GM23338 (cell line): Measurements from ENCODE around the gene RMND5B. TPM values are rescaled to one million over a fixed set of nuclear protein-coding genes. Genes with fewer than 3 reads are reported as not detected.

ENCODE experiments used
- ATAC-seq: fragments of 200-7000 bp; cut with Tn5 transposase; 3 replicates; pipeline ENCODE4 v1.9.1; 2020
- DNase-seq: peaks from one replicate; pipeline ENCODE4 v3.0.0-alpha.2; 2015; ENCODE audit warnings: low spot score
- H2AFZ ChIP-seq: fragments of 200-600 bp; sonication (generic); 2 replicates; pipeline ENCODE4 v1.8.0; 2016; ENCODE audit warnings: antibody characterized with exemption, mild to moderate bottlenecking, moderate library complexity
- H3F3A ChIP-seq: fragments of 200-600 bp; sonication (generic); replicated peaks from 2 replicates; pipeline ENCODE4 v1.8.0; 2017; ENCODE audit warnings: antibody characterized with exemption, mixed run types, low read depth
- H3K27ac ChIP-seq: fragments of 200-600 bp; sonication (generic); 2 replicates; pipeline ENCODE4 v1.6.1; 2016; ENCODE audit warnings: low read depth
- H3K27me3 ChIP-seq: fragments of 200-600 bp; sonication (generic); 2 replicates; pipeline ENCODE4 v1.8.0; 2016; ENCODE audit warnings: mild to moderate bottlenecking, mixed run types, moderate library complexity; ENCODE audit not compliant: insufficient read depth
- H3K36me3 ChIP-seq: fragments of 200-600 bp; sonication (generic); 2 replicates; pipeline ENCODE4 v1.8.0; 2016; ENCODE audit warnings: mild to moderate bottlenecking; ENCODE audit not compliant: insufficient read depth
- H3K4me1 ChIP-seq: fragments of 200-600 bp; sonication (generic); 2 replicates; pipeline ENCODE4 v1.8.0; 2016; ENCODE audit warnings: mild to moderate bottlenecking, moderate library complexity; ENCODE audit not compliant: insufficient read depth
- H3K4me2 ChIP-seq: fragments of 200-600 bp; sonication (generic); 2 replicates; pipeline ENCODE4 v1.7.1; 2017; ENCODE audit warnings: mixed run types
- H3K4me3 ChIP-seq: fragments of 200-600 bp; sonication (generic); 2 replicates; pipeline ENCODE4 v1.6.1; 2016; ENCODE audit warnings: mixed run types
- H3K79me2 ChIP-seq: fragments of 200-600 bp; sonication (generic); replicated peaks from 2 replicates; pipeline ENCODE4 v1.8.0; 2017; ENCODE audit warnings: mild to moderate bottlenecking; ENCODE audit not compliant: insufficient read depth
- H3K9me2 ChIP-seq: fragments of 200-600 bp; sonication (generic); 2 replicates; pipeline ENCODE4 v1.8.0; 2017; ENCODE audit not compliant: insufficient read depth
- H4K20me1 ChIP-seq: fragments of 200-600 bp; sonication (generic); replicated peaks from 2 replicates; pipeline ENCODE4 v1.8.0; 2017; ENCODE audit warnings: mild to moderate bottlenecking; ENCODE audit not compliant: insufficient read depth
- H3K27ac Mint-ChIP-seq: 2 replicates; pipeline ENCODE4 v1.8.0; 2020; ENCODE audit warnings: inconsistent platforms, mild to moderate bottlenecking, moderate library complexity, mixed read lengths
- H3K27me3 Mint-ChIP-seq: 3 replicates; pipeline ENCODE4 v1.8.0; 2022; ENCODE audit warnings: low read depth, mild to moderate bottlenecking, moderate library complexity, mixed read lengths, inconsistent platforms; ENCODE audit not compliant: insufficient read depth, poor library complexity
- H3K36me3 Mint-ChIP-seq: 3 replicates; pipeline ENCODE4 v1.8.0; 2021; ENCODE audit warnings: low read depth, mild to moderate bottlenecking, inconsistent platforms, moderate library complexity, mixed read lengths
- H3K4me1 Mint-ChIP-seq: 3 replicates; pipeline ENCODE4 v1.8.0; 2020; ENCODE audit warnings: mild to moderate bottlenecking, inconsistent platforms, mixed read lengths
- H3K4me3 Mint-ChIP-seq: 3 replicates; pipeline ENCODE4 v1.8.0; 2021; ENCODE audit warnings: moderate library complexity, mild to moderate bottlenecking, inconsistent platforms, mixed read lengths
- H3K9me3 Mint-ChIP-seq: 3 replicates; pipeline ENCODE4 v1.8.0; 2020; ENCODE audit warnings: moderate library complexity, mild to moderate bottlenecking, inconsistent platforms, mixed read lengths
- CREB1 ChIP-seq: fragments of 250-450 bp; sonication (Bioruptor Pico); IDR thresholded peaks from 2 replicates; pipeline ENCODE4 v1.5.0; 2020; ENCODE audit warnings: low read depth, mild to moderate bottlenecking, moderate library complexity
- EZH2 ChIP-seq: fragments of 200-600 bp; sonication (generic); IDR thresholded peaks from one replicate; pipeline ENCODE4 v1.8.0; 2017; ENCODE audit warnings: antibody characterized with exemption, mild to moderate bottlenecking, low read depth; ENCODE audit not compliant: unreplicated experiment
- EZH2phosphoT487 ChIP-seq: fragments of 200-600 bp; sonication (generic); IDR thresholded peaks from one replicate; pipeline ENCODE4 v1.8.1; 2018; ENCODE audit warnings: antibody characterized with exemption; ENCODE audit not compliant: unreplicated experiment
- JUNB ChIP-seq: IDR thresholded peaks from one replicate; pipeline ENCODE4 v1.6.1; 2016; ENCODE audit warnings: antibody characterized with exemption; ENCODE audit not compliant: unreplicated experiment
- NANOG ChIP-seq: IDR thresholded peaks from 2 replicates; pipeline ENCODE4 v1.6.1; 2016; ENCODE audit warnings: antibody characterized with exemption, borderline replicate concordance
- POLR2AphosphoS5 ChIP-seq: IDR thresholded peaks from 2 replicates; pipeline ENCODE4 v1.6.1; 2016; ENCODE audit warnings: antibody characterized with exemption, low read depth
- STAT1 ChIP-seq: IDR thresholded peaks from one replicate; pipeline ENCODE4 v1.6.1; 2016; ENCODE audit warnings: antibody characterized with exemption; ENCODE audit not compliant: unreplicated experiment
- ZNF114 ChIP-seq: fragments of 250-450 bp; sonication (Bioruptor Pico); IDR thresholded peaks from 2 replicates; pipeline ENCODE4 v1.5.0; 2020; ENCODE audit warnings: mild to moderate bottlenecking, moderate library complexity
- ZNF331 ChIP-seq: fragments of 250-450 bp; sonication (Bioruptor Pico); IDR thresholded peaks from 2 replicates; pipeline ENCODE4 v1.5.0; 2020; ENCODE audit warnings: low read depth, mild to moderate bottlenecking, moderate library complexity
- polyA plus RNA-seq: library from polyadenylated mRNA; unstranded; fragments of >200 nt; fragmentation: Nextera tagmentation; extraction: Ambion mirVana; gene quantifications from 2 replicates; pipeline ENCODE4 v1.2.1, GENCODE V29; 2016
- total RNA-seq: library from RNA; depleted of rRNA; stranded (reverse); fragments of >200 nt; shearing (Covaris generic); gene quantifications from 2 replicates; pipeline ENCODE4 v1.2.3, GENCODE V29; 2014
- TF ChIP-seq, protein P1 (sequence below): IDR thresholded peaks from one replicate; pipeline ENCODE4 v1.6.1; 2018; ENCODE audit warnings: antibody characterized with exemption; ENCODE audit not compliant: unreplicated experiment
- TF ChIP-seq, protein P2 (sequence below), 2 experiments: fragments of 200-600 bp in 1 of 2; sonication (generic) in 1 of 2; conservative IDR thresholded peaks; 2 replicates each; pipeline versions ENCODE4 v1.5.1 to v1.6.1; 2016 to 2017; ENCODE audit warnings: antibody characterized with exemption in 2 of 2, low read depth in 2 of 2, mild to moderate bottlenecking in 2 of 2, moderate library complexity in 1 of 2
- TF ChIP-seq, protein P3 (sequence below): IDR thresholded peaks from 2 replicates; pipeline ENCODE4 v1.6.1; 2016; ENCODE audit warnings: antibody characterized with exemption

The RMND5B gene
- total and polyA plus RNA-seq, 2 experiments from 2014 or later = 47.5 to 101 TPM

DNA sequence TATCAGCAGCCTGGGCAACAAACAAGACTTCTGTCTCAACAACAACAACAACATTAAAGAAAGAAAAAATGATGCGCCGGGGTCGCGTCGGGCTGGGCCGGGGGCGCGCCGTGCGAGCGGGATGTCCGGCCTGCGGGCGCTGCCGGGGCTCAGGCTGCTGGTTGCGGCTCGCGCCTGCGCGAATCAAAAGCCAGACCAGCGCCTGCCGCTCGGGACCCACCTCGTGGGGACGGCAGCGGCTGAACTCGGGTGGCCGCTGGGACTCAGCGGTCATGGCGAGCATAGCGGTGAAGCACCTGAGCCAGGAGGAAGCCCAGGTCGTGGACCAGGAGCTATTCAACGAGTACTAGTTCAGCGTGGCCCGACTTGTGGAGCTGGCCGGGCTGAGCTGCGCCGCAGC is 34.8 kb downstream of the RMND5B start (continued):
- TF ChIP-seq, protein P1, sequence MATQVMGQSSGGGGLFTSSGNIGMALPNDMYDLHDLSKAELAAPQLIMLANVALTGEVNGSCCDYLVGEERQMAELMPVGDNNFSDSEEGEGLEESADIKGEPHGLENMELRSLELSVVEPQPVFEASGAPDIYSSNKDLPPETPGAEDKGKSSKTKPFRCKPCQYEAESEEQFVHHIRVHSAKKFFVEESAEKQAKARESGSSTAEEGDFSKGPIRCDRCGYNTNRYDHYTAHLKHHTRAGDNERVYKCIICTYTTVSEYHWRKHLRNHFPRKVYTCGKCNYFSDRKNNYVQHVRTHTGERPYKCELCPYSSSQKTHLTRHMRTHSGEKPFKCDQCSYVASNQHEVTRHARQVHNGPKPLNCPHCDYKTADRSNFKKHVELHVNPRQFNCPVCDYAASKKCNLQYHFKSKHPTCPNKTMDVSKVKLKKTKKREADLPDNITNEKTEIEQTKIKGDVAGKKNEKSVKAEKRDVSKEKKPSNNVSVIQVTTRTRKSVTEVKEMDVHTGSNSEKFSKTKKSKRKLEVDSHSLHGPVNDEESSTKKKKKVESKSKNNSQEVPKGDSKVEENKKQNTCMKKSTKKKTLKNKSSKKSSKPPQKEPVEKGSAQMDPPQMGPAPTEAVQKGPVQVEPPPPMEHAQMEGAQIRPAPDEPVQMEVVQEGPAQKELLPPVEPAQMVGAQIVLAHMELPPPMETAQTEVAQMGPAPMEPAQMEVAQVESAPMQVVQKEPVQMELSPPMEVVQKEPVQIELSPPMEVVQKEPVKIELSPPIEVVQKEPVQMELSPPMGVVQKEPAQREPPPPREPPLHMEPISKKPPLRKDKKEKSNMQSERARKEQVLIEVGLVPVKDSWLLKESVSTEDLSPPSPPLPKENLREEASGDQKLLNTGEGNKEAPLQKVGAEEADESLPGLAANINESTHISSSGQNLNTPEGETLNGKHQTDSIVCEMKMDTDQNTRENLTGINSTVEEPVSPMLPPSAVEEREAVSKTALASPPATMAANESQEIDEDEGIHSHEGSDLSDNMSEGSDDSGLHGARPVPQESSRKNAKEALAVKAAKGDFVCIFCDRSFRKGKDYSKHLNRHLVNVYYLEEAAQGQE = no peak
- TF ChIP-seq, protein P2, sequence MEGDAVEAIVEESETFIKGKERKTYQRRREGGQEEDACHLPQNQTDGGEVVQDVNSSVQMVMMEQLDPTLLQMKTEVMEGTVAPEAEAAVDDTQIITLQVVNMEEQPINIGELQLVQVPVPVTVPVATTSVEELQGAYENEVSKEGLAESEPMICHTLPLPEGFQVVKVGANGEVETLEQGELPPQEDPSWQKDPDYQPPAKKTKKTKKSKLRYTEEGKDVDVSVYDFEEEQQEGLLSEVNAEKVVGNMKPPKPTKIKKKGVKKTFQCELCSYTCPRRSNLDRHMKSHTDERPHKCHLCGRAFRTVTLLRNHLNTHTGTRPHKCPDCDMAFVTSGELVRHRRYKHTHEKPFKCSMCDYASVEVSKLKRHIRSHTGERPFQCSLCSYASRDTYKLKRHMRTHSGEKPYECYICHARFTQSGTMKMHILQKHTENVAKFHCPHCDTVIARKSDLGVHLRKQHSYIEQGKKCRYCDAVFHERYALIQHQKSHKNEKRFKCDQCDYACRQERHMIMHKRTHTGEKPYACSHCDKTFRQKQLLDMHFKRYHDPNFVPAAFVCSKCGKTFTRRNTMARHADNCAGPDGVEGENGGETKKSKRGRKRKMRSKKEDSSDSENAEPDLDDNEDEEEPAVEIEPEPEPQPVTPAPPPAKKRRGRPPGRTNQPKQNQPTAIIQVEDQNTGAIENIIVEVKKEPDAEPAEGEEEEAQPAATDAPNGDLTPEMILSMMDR (conservative IDR thresholded peaks at IDR 0.05; ENCODE audit: low read depth in 2 of 2) = no peak
- TF ChIP-seq EZH2 (no peak), EZH2phosphoT487 (no peak), ZNF331 (CRISPR knock-in tag) (no peak), JUNB (no peak), NANOG (no peak), ZNF114 (CRISPR knock-in tag) (no peak), STAT1 (no peak), POLR2AphosphoS5 (no peak), CREB1 (no peak)
- TF ChIP-seq, protein P3, sequence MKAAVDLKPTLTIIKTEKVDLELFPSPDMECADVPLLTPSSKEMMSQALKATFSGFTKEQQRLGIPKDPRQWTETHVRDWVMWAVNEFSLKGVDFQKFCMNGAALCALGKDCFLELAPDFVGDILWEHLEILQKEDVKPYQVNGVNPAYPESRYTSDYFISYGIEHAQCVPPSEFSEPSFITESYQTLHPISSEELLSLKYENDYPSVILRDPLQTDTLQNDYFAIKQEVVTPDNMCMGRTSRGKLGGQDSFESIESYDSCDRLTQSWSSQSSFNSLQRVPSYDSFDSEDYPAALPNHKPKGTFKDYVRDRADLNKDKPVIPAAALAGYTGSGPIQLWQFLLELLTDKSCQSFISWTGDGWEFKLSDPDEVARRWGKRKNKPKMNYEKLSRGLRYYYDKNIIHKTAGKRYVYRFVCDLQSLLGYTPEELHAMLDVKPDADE = no peak

DNA sequence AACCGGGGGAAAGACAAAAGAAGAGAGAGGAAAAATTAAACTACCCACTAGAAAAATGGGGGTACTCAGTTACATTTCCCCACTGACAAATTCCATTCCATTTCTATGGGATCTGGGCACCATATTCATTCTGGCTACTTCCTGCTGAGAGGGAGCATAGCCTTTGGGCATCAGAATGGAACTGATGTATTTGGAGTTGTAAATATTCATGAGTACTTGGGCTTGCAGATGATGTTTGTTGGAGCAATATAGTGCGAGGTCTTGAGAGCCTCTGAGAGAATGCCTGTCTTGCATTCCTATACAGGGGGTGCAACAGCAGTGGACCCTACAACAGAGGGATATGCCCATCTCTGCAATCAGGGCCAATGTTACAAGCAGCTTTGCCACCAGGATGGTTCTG is 39.6 kb downstream of the RMND5B start:
- Histone ChIP-seq H3K9me2 (no peaks in the 10 kb centered on the region), H3K4me2 (no peak overlapping the region), H3K4me3 (no peak overlapping the region), H2AFZ (no peak overlapping the region), H3F3A (no peaks in the 10 kb centered on the region), H3K27ac (no peak overlapping the region), H3K4me1 (peaks cover 16% of the 10 kb centered on the region; the same call in 1 of the 2 replicates), H4K20me1 (no peaks in the 10 kb centered on the region), H3K36me3 (no peaks in the 10 kb centered on the region), H3K79me2 (no peaks in the 10 kb centered on the region), H3K27me3 (no peaks in the 10 kb centered on the region)
- DNase-seq = no peak
- Mint-ChIP-seq H3K9me3 (no peaks in the 10 kb centered on the region), H3K4me3 (no peak overlapping the region), H3K36me3 (no peaks in the 10 kb centered on the region), H3K4me1 (peaks cover 14% of the 10 kb centered on the region), H3K27ac (no peak overlapping the region), H3K27me3 (peaks cover 2% of the 10 kb centered on the region)
- no peak for ATAC-seq
- TF ChIP-seq STAT1 (no peak), POLR2AphosphoS5 (no peak), ZNF114 (CRISPR knock-in tag) (no peak), EZH2phosphoT487 (no peak), ZNF331 (CRISPR knock-in tag) (no peak), JUNB (no peak)
- TF ChIP-seq, protein P2 (conservative IDR thresholded peaks at IDR 0.05; ENCODE audit: low read depth in 2 of 2) = no peak
- TF ChIP-seq, protein P3 = no peak
